Mesenchymal stem cell (in vitro differentiated cells and primary cell): ENCODE data around the gene HAUS3.

Experiments used
- DNase-seq: peaks from one replicate; pipeline ENCODE4 v3.0.0-alpha.2; 2013
- H2AFZ ChIP-seq: one replicate; pipeline ENCODE4 v1.6.1; 2013; ENCODE audit warnings: low read depth, mild to moderate bottlenecking, control low read depth, inconsistent platforms, low read length, moderate library complexity
- H2AK5ac ChIP-seq: 2 replicates; pipeline ENCODE4 v1.6.1; 2013; ENCODE audit warnings: low read length, moderate library complexity, mild to moderate bottlenecking, inconsistent platforms; ENCODE audit not compliant: severe bottlenecking
- H2BK120ac ChIP-seq: one replicate; pipeline ENCODE4 v1.6.1; 2013; ENCODE audit warnings: low read depth, mild to moderate bottlenecking, inconsistent platforms, low read length, moderate library complexity
- H2BK12ac ChIP-seq, 2 experiments: one replicate each; pipeline ENCODE4 v1.6.1; 2013; ENCODE audit warnings: inconsistent platforms in 2 of 2, low read length in 2 of 2, mild to moderate bottlenecking in 2 of 2, moderate library complexity in 2 of 2, control low read depth in 1 of 2
- H2BK15ac ChIP-seq: one replicate; pipeline ENCODE4 v1.6.1; 2013; ENCODE audit warnings: mild to moderate bottlenecking, low read depth, inconsistent platforms; ENCODE audit not compliant: poor library complexity, severe bottlenecking
- H2BK5ac ChIP-seq: 2 replicates; pipeline ENCODE4 v1.6.1; 2013; ENCODE audit warnings: low read depth, mild to moderate bottlenecking, low read length, control low read depth, inconsistent platforms; ENCODE audit not compliant: poor library complexity, severe bottlenecking
- H3K14ac ChIP-seq, 2 experiments: one replicate each; pipeline ENCODE4 v1.6.1; 2013; ENCODE audit warnings: inconsistent platforms in 2 of 2, low read length in 2 of 2, control low read depth in 1 of 2, mild to moderate bottlenecking in 1 of 2, moderate library complexity in 1 of 2
- H3K18ac ChIP-seq, 2 experiments: one replicate each; pipeline ENCODE4 v1.6.1; 2013; ENCODE audit warnings: inconsistent platforms in 2 of 2, low read length in 2 of 2, control low read depth in 1 of 2, low read depth in 1 of 2, mild to moderate bottlenecking in 1 of 2
- H3K23ac ChIP-seq, 2 experiments: one replicate each; pipeline ENCODE4 v1.6.1; 2013; ENCODE audit warnings: inconsistent platforms in 2 of 2, low read length in 2 of 2, mild to moderate bottlenecking in 2 of 2, moderate library complexity in 2 of 2, control low read depth in 1 of 2
- H3K27ac ChIP-seq: 2 replicates; pipeline ENCODE4 v1.5.1; 2013; ENCODE audit warnings: mild to moderate bottlenecking, moderate library complexity, low read length, control low read depth, inconsistent platforms; ENCODE audit not compliant: poor library complexity, severe bottlenecking
- H3K27me3 ChIP-seq, 2 experiments: 2 replicates each; pipeline versions ENCODE4 v1.6.1 to v1.7.0; 2013; ENCODE audit warnings: low read length in 2 of 2, mild to moderate bottlenecking in 2 of 2, moderate library complexity in 2 of 2, control low read depth in 1 of 2, inconsistent platforms in 1 of 2; ENCODE audit not compliant: control insufficient read depth in 1 of 2, insufficient read depth in 1 of 2
- H3K36me3 ChIP-seq, 2 experiments: 2 replicates each; pipeline versions ENCODE4 v1.6.1 to v1.7.0; 2013; ENCODE audit warnings: low read length in 2 of 2, control low read depth in 1 of 2, inconsistent platforms in 1 of 2, low read depth in 1 of 2, mild to moderate bottlenecking in 1 of 2; ENCODE audit not compliant: insufficient read depth in 2 of 2, control insufficient read depth in 1 of 2
- H3K4ac ChIP-seq, 2 experiments: one replicate each; pipeline ENCODE4 v1.6.1; 2013; ENCODE audit warnings: inconsistent platforms in 2 of 2, low read length in 2 of 2, mild to moderate bottlenecking in 2 of 2, moderate library complexity in 2 of 2, control low read depth in 1 of 2, low read depth in 1 of 2
- H3K4me1 ChIP-seq: 2 replicates; pipeline ENCODE4 v1.6.1; 2013; ENCODE audit warnings: low read depth, low read length, control low read depth; ENCODE audit not compliant: control insufficient read depth, insufficient read depth
- H3K4me2 ChIP-seq: 2 replicates; pipeline ENCODE4 v1.6.1; 2013; ENCODE audit warnings: low read length, mild to moderate bottlenecking, inconsistent platforms; ENCODE audit not compliant: poor library complexity, severe bottlenecking
- H3K4me3 ChIP-seq, 2 experiments: 2 replicates each; pipeline versions ENCODE4 v1.5.1 to v1.7.0; 2013; ENCODE audit warnings: low read length in 2 of 2, mild to moderate bottlenecking in 2 of 2, control low read depth in 1 of 2, low read depth in 1 of 2; ENCODE audit not compliant: insufficient read depth in 1 of 2
- H3K79me1 ChIP-seq: replicated peaks from 2 replicates; pipeline ENCODE4 v1.6.1; 2013; ENCODE audit warnings: mild to moderate bottlenecking, control low read depth, low read length, inconsistent platforms; ENCODE audit not compliant: poor library complexity, severe bottlenecking
- H3K9ac ChIP-seq: 2 replicates; pipeline ENCODE4 v1.7.0; 2013; ENCODE audit warnings: mild to moderate bottlenecking, low read length, moderate library complexity
- H3K9me3 ChIP-seq: 2 replicates; pipeline ENCODE4 v1.7.0; 2013; ENCODE audit warnings: mild to moderate bottlenecking, low read length; ENCODE audit not compliant: control insufficient read depth
- H4K8ac ChIP-seq: one replicate; pipeline ENCODE4 v1.6.1; 2013; ENCODE audit warnings: inconsistent platforms, mild to moderate bottlenecking, low read length, moderate library complexity
- H4K91ac ChIP-seq: one replicate; pipeline ENCODE4 v1.6.1; 2013; ENCODE audit warnings: mild to moderate bottlenecking, low read length, inconsistent platforms
- WGBS: methylation state at CpG from one replicate; pipeline ENCODE4 v1.1.7; 2013; ENCODE audit warnings: mixed read lengths; 5-methylcytosine and 5-hydroxymethylcytosine counted together

Gene HAUS3

DNA sequence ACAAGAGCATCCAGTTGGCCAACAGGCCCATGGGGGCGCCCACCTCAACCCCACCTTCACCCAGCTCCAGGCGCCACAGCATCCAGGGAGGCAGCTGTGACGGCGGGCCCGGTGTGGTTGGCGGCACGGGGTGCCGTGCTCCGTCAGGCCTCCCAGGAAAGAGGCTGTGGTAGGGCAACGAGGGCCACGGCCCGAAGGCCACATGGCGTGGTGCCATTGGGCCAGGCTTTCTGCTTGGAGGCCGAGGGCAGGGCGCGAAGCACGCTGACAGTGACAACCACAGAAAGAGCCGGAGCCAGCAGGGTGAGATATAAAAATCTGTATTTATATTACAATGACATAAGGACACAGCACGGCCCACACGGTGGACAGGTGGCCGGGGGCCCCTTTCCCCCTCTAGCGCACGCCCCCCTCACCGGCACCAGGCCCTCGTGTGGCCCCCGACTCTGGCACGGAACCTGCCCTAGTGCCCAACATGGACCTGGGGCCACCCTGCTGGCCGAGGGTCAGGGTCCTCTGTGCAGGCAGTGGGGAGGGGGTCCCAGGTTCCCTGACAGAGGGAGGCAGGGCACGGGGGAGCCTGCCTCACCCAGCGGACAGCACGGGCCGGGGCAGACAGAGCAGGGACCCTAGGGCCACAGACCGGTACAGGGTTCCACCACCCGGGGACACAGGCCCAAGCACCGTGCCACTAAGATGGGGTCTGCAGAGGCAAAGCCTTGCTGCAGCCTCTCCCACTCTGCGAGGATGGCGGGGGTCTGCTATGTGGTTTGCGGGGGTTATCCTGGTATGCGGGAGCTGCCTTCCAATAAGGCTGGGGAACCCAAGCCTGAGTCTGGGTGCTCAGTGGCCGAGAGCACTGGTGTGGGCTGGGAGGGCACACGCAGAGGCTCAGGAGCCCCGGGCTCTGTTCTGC, 5.5 kb upstream of the HAUS3 start:
- WGBS = 96% methylated on average over 37 of the region's 42 CpGs
- Histone ChIP-seq H3K4me3 (no peak overlapping the region), H3K9me3 (no peaks in the 10 kb centered on the region), H3K4me2 (no peak overlapping the region), H3K4ac (no peak overlapping the region), H2BK15ac (no peak overlapping the region), H3K79me1 (peaks cover 32% of the 10 kb centered on the region), H3K9ac (no peak overlapping the region), H3K14ac (no peak overlapping the region), H3K27ac (no peak overlapping the region), H4K8ac (no peak overlapping the region), H2AFZ (no peak overlapping the region), H2AK5ac (no peak overlapping the region), H3K27me3 (no peaks in the 10 kb centered on the region), H2BK5ac (no peak overlapping the region), H3K4me1 (peaks cover 3% of the 10 kb centered on the region), H4K91ac (no peak overlapping the region), H3K18ac (no peak overlapping the region), H2BK120ac (no peak overlapping the region), H3K36me3 (peaks cover 35 to 62% of the 10 kb centered on the region in 2 experiments), H2BK12ac (no peak overlapping the region), H3K23ac (no peak overlapping the region)
- DNase-seq = no peak

DNA sequence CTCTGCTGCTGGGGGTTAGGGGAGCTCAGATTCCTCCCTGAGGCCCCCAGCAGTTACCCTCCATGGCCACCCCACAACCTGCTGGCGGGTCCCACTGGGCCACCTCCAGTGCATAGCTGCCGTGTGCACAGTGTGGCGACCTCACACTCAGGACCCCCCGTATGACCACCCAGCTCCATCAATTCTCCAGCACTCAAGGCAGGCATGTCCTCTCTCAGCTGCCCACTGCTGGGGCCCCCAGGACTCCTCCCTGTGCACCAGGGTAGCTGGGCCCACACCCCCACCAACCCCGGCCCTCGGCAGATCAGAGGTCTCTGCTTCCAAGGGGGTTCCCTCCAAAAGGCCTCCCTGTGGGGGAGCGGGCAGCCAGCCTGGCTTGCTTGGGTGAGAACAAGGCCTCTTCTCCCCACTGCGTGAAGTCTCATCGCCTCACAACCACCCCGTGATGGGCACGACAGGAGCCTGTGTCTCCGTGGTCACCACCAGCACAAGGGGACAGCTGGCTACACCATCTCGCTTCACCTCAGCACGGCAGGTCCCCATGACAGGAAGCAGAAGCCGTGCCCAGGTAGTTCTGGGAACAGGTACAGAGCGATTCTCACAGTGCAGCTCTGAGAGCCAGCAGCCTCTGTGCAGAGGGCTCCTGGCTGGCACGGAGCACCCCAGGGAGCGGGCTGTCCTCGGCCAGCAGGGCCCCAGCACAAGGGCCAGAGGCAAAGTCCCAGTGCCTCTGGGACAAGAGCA, 4.6 kb upstream of the HAUS3 start:
- Histone ChIP-seq H2AFZ (no peak overlapping the region), H2BK12ac (no peak overlapping the region)

DNA sequence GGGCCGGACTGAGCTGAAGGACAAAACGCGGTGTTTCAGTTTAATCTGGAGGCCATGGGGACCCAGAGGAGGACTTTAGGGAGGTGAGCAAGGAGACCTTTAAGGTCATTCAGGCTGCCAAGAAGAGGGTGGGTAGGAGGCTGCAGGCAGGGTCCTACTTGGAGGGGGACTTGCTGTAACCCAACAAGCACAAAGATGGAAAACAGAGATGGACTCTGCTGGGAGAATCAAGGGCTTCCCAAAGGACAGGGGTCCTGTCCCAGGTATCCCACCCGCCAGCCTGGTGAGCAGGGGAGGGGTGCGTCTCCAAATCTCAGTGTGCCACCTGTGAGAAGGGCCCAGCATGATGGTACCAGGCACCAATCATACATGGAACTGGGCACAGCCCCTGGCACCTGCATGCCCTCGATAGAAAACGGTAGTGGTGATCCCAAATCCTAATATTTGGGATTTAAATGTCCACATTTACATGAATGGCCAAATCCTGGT, 3.9 kb upstream of the HAUS3 start:
- 96% methylated on average over 7 of the region's 7 CpGs for WGBS
- H3K23ac ChIP-seq = no peak overlapping the region
- H3K27me3 ChIP-seq = no peaks in the 10 kb centered on the region
- no peak overlapping the region for H3K14ac ChIP-seq
- H3K9me3 ChIP-seq = no peaks in the 10 kb centered on the region
- H2AFZ ChIP-seq = no peak overlapping the region
- no peak overlapping the region for H2AK5ac ChIP-seq
- no peak for DNase-seq
- no peak overlapping the region for H3K27ac ChIP-seq
- H3K4ac ChIP-seq = no peak overlapping the region
- no peak overlapping the region for H2BK120ac ChIP-seq
- peaks cover 7% of the 10 kb centered on the region for H3K4me1 ChIP-seq
- no peak overlapping the region for H3K4me3 ChIP-seq
- no peak overlapping the region for H2BK5ac ChIP-seq
- H4K91ac ChIP-seq = no peak overlapping the region
- H3K4me2 ChIP-seq = no peak overlapping the region
- no peak overlapping the region for H3K9ac ChIP-seq
- peaks cover 19% of the 10 kb centered on the region for H3K79me1 ChIP-seq
- peaks cover 26 to 47% of the 10 kb centered on the region in 2 experiments for H3K36me3 ChIP-seq
- H2BK15ac ChIP-seq = no peak overlapping the region
- H2BK12ac ChIP-seq = no peak overlapping the region
- H3K18ac ChIP-seq = no peak overlapping the region
- H4K8ac ChIP-seq = no peak overlapping the region

More for the DNA sequence above, 4.6 kb upstream of the HAUS3 start:
- H3K9ac ChIP-seq = no peak overlapping the region
- H3K9me3 ChIP-seq = no peaks in the 10 kb centered on the region
- no peak overlapping the region for H3K4me3 ChIP-seq
- H2BK120ac ChIP-seq = no peak overlapping the region
- no peak overlapping the region for H2AK5ac ChIP-seq
- H4K91ac ChIP-seq = no peak overlapping the region
- no peak overlapping the region for H3K4ac ChIP-seq
- H4K8ac ChIP-seq = no peak overlapping the region
- H2BK5ac ChIP-seq = no peak overlapping the region
- H3K27ac ChIP-seq = no peak overlapping the region
- H3K23ac ChIP-seq = no peak overlapping the region
- H2BK15ac ChIP-seq = no peak overlapping the region
- H3K4me2 ChIP-seq = no peak overlapping the region
- H3K18ac ChIP-seq = no peak overlapping the region
- H3K4me1 ChIP-seq = peaks cover 5% of the 10 kb centered on the region
- H3K14ac ChIP-seq = no peak overlapping the region
- no peaks in the 10 kb centered on the region for H3K27me3 ChIP-seq
- peaks cover 29 to 54% of the 10 kb centered on the region in 2 experiments for H3K36me3 ChIP-seq
- no peak for DNase-seq
- 96% methylated on average over 19 of the region's 19 CpGs for WGBS
- peaks cover 24% of the 10 kb centered on the region for H3K79me1 ChIP-seq
